PFSK-1 (cell line): Measurements from ENCODE around the gene RER1.

ENCODE experiments used
- POLR2AphosphoS5 ChIP-seq: IDR thresholded peaks from 2 replicates; pipeline ENCODE4 v1.6.1; 2012; ENCODE audit warnings: low read depth, mild to moderate bottlenecking, control low read depth, low read length, moderate library complexity
- REST ChIP-seq, 2 experiments: IDR thresholded peaks; 2 replicates each; pipeline versions ENCODE4 v1.6.1 to v1.8.0; 2011 to 2012; ENCODE audit warnings: low read depth in 2 of 2, low read length in 2 of 2, control low read depth in 1 of 2, inconsistent platforms in 1 of 2, mild to moderate bottlenecking in 1 of 2, moderate library complexity in 1 of 2; ENCODE audit not compliant: insufficient read depth in 1 of 2
- SIN3A ChIP-seq: IDR thresholded peaks from 2 replicates; pipeline ENCODE4 v1.6.1; 2012; ENCODE audit warnings: mild to moderate bottlenecking, low read length, moderate library complexity, borderline replicate concordance; ENCODE audit not compliant: insufficient read depth
- TAF1 ChIP-seq: IDR thresholded peaks from 2 replicates; pipeline ENCODE4 v1.6.1; 2012; ENCODE audit warnings: low read length, control low read depth, borderline replicate concordance; ENCODE audit not compliant: insufficient read depth

GRCh38 chr1:2352897-2353550 is 38.6 kb upstream of the RER1 start:
- TF ChIP-seq REST (IDR thresholded peaks at IDR 0.05; ENCODE audit: insufficient read depth in 1 of 2, low read depth in 2 of 2, low read length in 2 of 2): no peak
- TF ChIP-seq POLR2AphosphoS5: no peak
- no peak for TF ChIP-seq TAF1
- TF ChIP-seq SIN3A: no peak
